ENCODE data around the gene CMTM4.

GRCh38 chr16:66695471-66695934 lies 1.0 kb downstream of the CMTM4 start:
- TF ChIP-seq PATZ1 (CRISPR knock-in tag; IDR thresholded peaks at IDR 0.05; ENCODE audit: borderline replicate concordance) (no peak), ZFP30 (CRISPR knock-in tag; IDR thresholded peaks at IDR 0.05) (no peak), ZFP3 (CRISPR knock-in tag; IDR thresholded peaks at IDR 0.05) (no peak), ISL1 (CRISPR knock-in tag; IDR thresholded peaks at IDR 0.05) (no peak), CSRNP3 (CRISPR knock-in tag; IDR thresholded peaks at IDR 0.05) (no peak), RARB (CRISPR knock-in tag; IDR thresholded peaks at IDR 0.05) (no peak), TCF4 (CRISPR knock-in tag; IDR thresholded peaks at IDR 0.05; ENCODE audit: borderline replicate concordance) (no peak), BACH2 (CRISPR knock-in tag; IDR thresholded peaks at IDR 0.05; ENCODE audit: borderline replicate concordance) (no peak)
